CD4-positive, alpha-beta T cell treated with Interleukin-15 for 4 hours (primary cell): ENCODE data around the gene ADAMTS16.

Experiments
- DNase-seq: peaks from one replicate; pipeline ENCODE4 v3.0.0-alpha.2; 2020; ENCODE audit warnings: low spot score

The ADAMTS16 gene

GRCh38 chr5:5289537-5289936, 149.4 kb downstream of the ADAMTS16 start:
- no peak for DNase-seq

DNA sequence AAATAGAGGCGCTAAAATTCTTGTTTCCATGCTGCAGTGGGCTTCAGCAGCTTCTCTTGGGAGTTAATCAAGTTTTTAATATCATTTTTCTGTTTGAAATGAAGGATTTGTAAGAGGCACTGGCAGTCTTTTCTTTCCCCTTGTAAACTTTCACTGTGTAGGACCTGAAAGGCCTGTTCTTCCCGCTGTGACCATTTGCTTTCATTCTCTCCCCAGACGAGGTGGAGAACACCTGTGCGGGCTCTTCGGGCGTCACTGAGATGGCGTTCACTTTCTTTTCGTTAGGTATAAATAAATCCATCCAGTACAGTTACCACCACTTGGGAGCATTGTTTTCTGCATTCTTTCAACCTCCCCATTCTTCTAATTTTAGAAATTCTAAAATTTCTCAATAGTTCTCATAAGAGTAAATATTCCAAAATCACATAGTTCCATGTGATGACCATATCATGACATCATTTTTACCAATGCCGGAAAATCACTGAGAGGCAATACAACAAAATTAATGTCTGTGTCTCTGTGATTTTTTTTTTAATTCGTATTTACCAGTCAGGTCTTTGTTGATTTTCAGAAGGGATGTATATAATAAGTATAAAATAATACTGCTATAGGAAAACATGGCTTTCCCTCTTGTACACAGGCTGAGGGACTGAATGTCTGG, 150.7 kb downstream of the ADAMTS16 start:
- DNase-seq: no peak

GRCh38 chr5:5291357-5291756, 151.2 kb downstream of the ADAMTS16 start:
- DNase-seq: no peak

DNA sequence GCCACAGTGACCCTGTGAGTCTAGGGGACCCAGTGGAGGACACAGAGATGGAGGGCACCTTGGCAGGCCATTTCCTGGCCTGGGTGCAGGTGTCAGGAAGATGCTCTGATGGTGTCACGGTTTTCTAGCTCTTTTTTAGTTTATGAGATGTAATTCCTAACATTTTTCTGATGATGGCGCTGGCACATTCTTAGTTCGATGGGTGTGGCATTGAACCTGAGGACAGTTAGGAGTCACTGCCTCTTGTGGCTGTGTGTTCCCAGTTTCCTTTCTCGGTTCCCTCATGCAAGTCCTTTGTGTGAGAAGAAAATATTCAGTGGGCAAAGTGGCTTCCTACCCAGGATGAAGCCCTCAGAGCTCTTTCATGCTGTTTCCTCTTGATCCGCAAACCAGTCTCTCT, 152.9 kb downstream of the ADAMTS16 start:
- DNase-seq: no peak

- DNase-seq: no peak
Measured at GRCh38 chr5:5294429-5294828, 154.3 kb downstream of the ADAMTS16 start.

DNA sequence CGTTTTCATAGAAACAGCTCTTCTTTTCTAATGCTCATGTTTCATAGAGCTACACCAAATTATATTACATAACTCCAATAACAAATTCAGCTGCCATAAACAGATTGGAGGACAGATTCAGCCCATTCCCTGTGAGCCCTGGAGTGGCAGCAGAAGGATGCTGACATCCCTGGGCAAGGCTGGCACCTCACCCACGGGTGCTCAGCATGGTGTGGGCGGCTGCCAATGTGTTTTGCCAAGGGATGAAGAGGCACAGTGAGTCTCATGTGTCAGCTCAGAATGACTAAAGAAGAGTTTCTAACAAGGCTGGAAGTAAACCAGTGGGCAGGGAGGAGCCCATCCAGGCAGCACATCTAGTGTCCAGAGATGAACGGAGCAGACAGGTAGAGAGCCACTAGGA, 155.2 kb downstream of the ADAMTS16 start:
- no peak for DNase-seq

DNA sequence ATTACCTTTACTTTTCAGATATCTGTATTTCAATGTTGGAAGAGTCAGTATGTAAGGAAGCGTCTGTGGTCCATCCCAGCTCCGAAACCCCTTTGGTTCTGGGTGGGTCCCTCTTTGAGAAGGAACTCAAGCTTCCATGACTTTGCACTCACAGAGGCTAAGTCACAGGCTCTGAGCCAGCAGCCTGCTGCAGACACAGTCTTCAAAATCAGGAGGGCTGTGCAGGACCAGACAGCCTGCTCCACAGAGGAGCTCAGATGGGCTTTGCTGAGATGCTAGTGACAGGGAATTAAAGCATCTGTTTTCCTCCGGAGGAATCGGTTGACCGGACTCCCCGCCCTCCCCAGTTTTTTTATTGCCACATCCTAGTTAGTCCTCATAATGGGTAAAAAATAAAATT, 155.9 kb downstream of the ADAMTS16 start:
- no peak for DNase-seq

DNA sequence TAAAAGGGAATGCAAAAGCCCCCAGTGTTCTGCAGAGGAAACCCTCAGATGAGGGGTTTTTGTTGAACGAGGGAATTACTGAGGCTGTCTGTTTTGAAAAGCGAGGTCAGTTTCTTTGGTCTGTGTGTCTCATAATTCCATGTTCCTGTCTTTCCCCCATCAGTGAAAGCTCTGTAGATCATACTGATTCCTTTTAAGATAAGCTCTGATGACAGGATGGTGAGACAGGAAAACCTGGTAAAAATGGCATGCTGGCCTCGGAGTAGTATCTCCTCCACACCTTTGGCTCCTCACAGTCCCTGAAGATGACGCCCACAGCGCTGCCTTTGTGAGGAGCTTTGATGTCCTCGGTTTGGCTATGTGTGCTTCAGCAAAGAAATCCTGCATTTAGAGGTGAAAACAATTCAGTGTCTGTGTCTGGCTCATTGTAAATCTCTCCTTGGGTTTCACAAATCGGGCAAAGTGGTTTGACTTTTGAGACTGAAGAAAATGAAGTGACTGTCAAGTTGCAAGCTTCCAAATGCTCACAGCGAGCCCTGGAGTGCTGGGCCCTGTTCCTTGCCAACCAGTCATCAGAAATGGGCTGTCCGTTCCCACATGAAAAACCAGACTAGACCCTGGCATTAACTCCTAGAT, 157.4 kb downstream of the ADAMTS16 start:
- no peak for DNase-seq

- no peak for DNase-seq
Measured at GRCh38 chr5:5298068-5298633, 158.0 kb downstream of the ADAMTS16 start.

DNA sequence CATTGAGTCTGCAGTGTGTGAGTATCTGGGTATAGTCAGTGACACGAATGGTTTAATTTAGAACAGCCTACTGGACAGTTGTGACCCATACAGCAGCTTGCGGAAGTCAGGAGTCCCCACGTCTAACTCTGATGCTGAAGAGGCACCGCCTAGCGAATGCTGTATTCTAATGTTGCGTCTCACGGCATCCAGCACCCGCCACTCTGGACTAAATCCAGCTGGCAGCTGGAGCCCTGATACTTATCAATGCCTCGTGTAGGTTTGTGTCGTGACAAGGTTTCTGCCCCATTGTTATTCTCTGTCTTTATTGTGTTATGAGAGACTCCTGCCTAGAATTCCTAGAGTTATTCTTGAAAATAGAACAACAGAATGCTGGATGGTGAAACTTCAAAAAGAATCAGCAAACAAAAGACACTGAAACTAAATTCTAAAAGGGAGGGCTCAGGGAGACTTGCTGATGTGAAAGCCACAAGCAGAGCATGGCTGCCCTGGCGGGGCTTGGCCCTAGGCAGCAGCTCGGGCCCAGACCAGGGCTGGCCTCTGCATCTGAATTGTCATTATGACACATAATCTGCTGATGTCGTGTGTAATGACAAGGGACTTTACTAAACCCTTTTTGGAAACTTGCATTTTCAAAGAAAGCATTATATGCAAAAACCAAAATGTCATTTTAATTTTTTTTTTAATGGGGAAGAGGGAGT, 158.9 kb downstream of the ADAMTS16 start:
- DNase-seq: no peak

- DNase-seq: no peak
Measured at GRCh38 chr5:5301176-5301575, 161.0 kb downstream of the ADAMTS16 start.

DNA sequence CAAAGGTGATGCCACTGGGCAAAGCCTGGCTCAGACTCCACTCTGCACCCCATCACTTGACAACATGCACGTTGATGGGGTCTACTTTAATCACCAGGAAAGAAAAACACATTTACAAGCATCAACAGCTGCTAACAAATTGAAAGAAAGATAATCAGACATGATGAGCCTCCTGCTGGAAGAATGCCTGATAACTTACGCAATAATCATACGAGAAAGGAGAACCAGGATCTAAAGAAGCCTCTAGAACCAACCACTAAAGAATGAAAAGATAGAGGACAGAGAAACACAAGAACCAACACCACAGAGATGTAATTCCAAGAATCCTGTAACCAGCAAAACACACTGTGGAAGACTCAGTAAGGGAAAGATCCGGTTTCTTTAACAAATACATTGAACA, 162.1 kb downstream of the ADAMTS16 start:
- DNase-seq: no peak

GRCh38 chr5:5303242-5303641, 163.1 kb downstream of the ADAMTS16 start:
- no peak for DNase-seq

DNA sequence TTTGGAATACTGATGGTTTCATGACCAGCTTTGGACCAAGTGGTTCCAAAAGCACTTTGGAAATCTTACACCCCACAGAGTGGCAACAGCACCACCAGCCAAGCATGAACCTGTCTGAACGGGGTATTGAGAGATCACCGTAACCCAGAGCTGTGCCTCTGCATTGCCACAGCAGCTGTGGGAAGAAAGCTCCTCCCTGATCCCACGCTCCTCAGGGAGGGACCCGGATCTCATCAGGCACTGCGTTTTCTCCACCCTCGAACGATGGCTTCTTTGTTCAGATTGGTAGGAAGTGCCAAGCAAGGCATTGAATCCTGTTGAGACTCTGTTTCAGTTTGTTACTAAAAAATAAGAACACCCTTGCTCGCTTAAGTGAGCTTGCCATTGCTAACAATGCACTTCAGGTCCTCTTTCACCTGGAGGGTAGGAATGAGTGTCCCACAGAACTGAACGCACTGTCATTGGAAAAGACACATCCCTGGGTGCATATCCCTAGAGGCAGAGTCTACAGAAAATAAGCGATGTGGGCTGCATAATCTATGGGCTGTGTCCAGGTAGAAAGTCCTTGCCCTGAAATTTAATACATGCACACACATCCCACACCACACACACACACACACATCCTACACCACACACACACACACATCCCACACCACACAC, 164.4 kb downstream of the ADAMTS16 start:
- DNase-seq: no peak

DNA sequence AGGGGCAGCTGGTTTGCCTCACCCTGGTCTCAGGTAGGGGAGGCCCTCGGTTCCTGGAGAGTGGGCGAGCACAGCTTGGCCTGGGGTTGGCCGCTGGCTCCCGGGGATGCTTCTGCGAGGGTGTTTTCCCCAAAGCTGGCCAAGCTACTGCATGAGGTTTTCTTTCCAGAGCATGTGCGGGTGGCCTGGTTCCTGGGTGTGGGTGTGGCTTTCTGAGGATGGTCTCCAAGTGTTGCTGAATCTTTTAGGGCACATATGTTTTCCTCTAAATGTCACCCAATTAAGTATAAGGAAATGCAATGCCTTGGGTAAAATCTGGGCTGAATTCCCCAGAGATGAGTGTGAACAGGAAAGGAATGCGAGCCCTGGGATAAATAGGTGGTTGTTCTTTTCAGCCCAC, 166.6 kb downstream of the ADAMTS16 start:
- DNase-seq: no peak

DNA sequence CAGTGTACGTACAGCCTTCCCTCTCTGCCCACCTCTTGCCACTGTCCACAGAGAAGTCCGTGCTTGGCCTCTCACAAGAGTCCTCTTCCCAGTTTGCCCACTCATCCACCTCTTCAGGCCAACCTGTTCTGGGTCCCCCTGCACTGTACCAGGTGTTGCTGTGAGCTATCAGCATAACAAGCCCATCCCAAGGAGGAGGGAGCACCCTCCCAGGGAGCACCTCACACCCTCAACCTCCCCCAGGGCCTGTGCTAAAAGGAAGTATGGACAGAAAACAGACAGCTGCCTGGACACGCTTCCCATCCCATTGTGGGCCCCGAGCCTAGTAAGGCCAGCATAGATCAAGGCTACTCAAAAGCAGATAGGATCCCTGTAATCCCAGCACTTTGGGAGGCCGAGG, 168.2 kb downstream of the ADAMTS16 start:
- DNase-seq: no peak

DNA sequence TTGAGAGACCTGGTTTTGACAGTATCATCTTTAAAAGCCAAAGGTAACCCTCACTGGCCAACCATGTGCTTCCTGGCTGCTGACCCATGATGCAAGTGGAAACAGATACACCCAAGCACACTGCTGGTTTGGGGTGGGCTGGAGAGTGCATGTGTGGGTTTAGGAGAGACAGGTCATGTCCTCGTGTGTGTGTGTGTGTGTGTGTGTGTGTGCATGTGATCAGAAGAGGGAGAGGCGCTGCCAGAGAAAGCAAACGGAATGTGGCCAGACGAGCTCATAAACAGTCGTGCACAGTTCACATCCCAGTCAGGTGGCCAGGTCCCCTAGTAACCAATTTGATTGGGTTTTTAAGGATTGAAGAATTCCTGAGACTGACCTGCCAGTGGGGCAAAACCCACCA, 169.5 kb downstream of the ADAMTS16 start:
- no peak for DNase-seq

- no peak for DNase-seq
Measured at GRCh38 chr5:5313101-5313635, 173.0 kb downstream of the ADAMTS16 start.

- DNase-seq: no peak
Measured at GRCh38 chr5:5314166-5314565, 174.0 kb downstream of the ADAMTS16 start.

- no peak for DNase-seq
Measured at GRCh38 chr5:5314626-5315025, 174.5 kb downstream of the ADAMTS16 start.

GRCh38 chr5:5315068-5315980, 175.2 kb downstream of the ADAMTS16 start:
- DNase-seq: no peak
